Mesendoderm (in vitro differentiated cells): Measurements from ENCODE around the gene PHEX.

Source experiments
- DNase-seq: peaks from one replicate; pipeline ENCODE4 v3.0.0; 2013
- H2AK5ac ChIP-seq: 2 replicates; pipeline ENCODE4 v1.6.1; 2013; ENCODE audit warnings: low read length, inconsistent platforms
- H2BK120ac ChIP-seq: 2 replicates; pipeline ENCODE4 v1.6.1; 2013; ENCODE audit warnings: low read depth, mild to moderate bottlenecking, low read length, moderate library complexity, mixed read lengths
- H2BK15ac ChIP-seq: replicated peaks from 2 replicates; pipeline ENCODE4 v1.6.1; 2013; ENCODE audit warnings: low read depth, mild to moderate bottlenecking, moderate library complexity
- H2BK5ac ChIP-seq: 2 replicates; pipeline ENCODE4 v1.6.1; 2013; ENCODE audit warnings: low read length, inconsistent platforms
- H3K18ac ChIP-seq: 2 replicates; pipeline ENCODE4 v1.6.1; 2013; ENCODE audit warnings: mild to moderate bottlenecking, low read length, mixed read lengths
- H3K23ac ChIP-seq: one replicate; pipeline ENCODE4 v1.6.1; 2013; ENCODE audit warnings: low read length
- H3K27ac ChIP-seq: 2 replicates; pipeline ENCODE4 v1.5.1; 2013; ENCODE audit warnings: low read depth, mild to moderate bottlenecking, inconsistent platforms, low read length, moderate library complexity
- H3K27me3 ChIP-seq: 2 replicates; pipeline ENCODE4 v1.6.1; 2013; ENCODE audit warnings: low read length, control low read depth, mild to moderate bottlenecking, inconsistent platforms; ENCODE audit not compliant: insufficient read depth, poor library complexity
- H3K36me3 ChIP-seq: 2 replicates; pipeline ENCODE4 v1.6.1; 2013; ENCODE audit warnings: low read length, inconsistent platforms; ENCODE audit not compliant: control insufficient read depth, insufficient read depth
- H3K4ac ChIP-seq: one replicate; pipeline ENCODE4 v1.6.1; 2013; ENCODE audit warnings: low read depth, mild to moderate bottlenecking, low read length, moderate library complexity
- H3K4me1 ChIP-seq: 2 replicates; pipeline ENCODE4 v1.6.1; 2013; ENCODE audit warnings: low read depth, low read length, inconsistent platforms; ENCODE audit not compliant: control insufficient read depth
- H3K4me2 ChIP-seq: 2 replicates; pipeline ENCODE4 v1.6.1; 2013; ENCODE audit warnings: low read length
- H3K4me3 ChIP-seq: 2 replicates; pipeline ENCODE4 v1.5.1; 2013; ENCODE audit warnings: mild to moderate bottlenecking, low read length
- H3K56ac ChIP-seq: one replicate; pipeline ENCODE4 v1.6.1; 2013; ENCODE audit warnings: low read length
- H3K79me1 ChIP-seq: 2 replicates; pipeline ENCODE4 v1.6.1; 2013; ENCODE audit warnings: low read length, inconsistent platforms
- H3K79me2 ChIP-seq: 2 replicates; pipeline ENCODE4 v1.6.1; 2013; ENCODE audit warnings: mild to moderate bottlenecking, low read length; ENCODE audit not compliant: control insufficient read depth, insufficient read depth
- H3K9ac ChIP-seq: 2 replicates; pipeline ENCODE4 v1.6.1; 2013; ENCODE audit warnings: low read length, inconsistent platforms
- H4K5ac ChIP-seq: one replicate; pipeline ENCODE4 v1.6.1; 2013; ENCODE audit warnings: low read length
- H4K8ac ChIP-seq: one replicate; pipeline ENCODE4 v1.6.1; 2013; ENCODE audit warnings: low read depth, mild to moderate bottlenecking, control low read depth, low read length, moderate library complexity
- WGBS: extraction: QIAGEN DNeasy Blood & Tissue Kit; methylation state at CpG from one replicate; pipeline ENCODE4 v1.1.7; 2013; ENCODE audit warnings: low lambda C conversion rate, missing lambda C conversion rate; ENCODE audit not compliant: insufficient coverage; ENCODE audit errors: extremely low coverage; 5-methylcytosine and 5-hydroxymethylcytosine counted together

The PHEX gene

GRCh38 chrX:22059775-22060174, 27.6 kb downstream of the PHEX start:
- H3K27ac ChIP-seq: no peak overlapping the region
- H2BK15ac ChIP-seq: no peak overlapping the region
- no peak overlapping the region for H2BK5ac ChIP-seq
- H2BK120ac ChIP-seq: no peak overlapping the region
- H3K4ac ChIP-seq: no peak overlapping the region
- no peak overlapping the region for H3K4me2 ChIP-seq
- no peaks in the 10 kb centered on the region for H3K79me1 ChIP-seq
- no peaks in the 10 kb centered on the region for H3K79me2 ChIP-seq
- no peak overlapping the region for H4K5ac ChIP-seq
- no peak overlapping the region for H3K56ac ChIP-seq
- DNase-seq: no peak
- no peaks in the 10 kb centered on the region for H3K4me1 ChIP-seq
- no peak overlapping the region for H3K23ac ChIP-seq
- H3K27me3 ChIP-seq: no peaks in the 10 kb centered on the region
- H3K36me3 ChIP-seq: no peaks in the 10 kb centered on the region
- H3K18ac ChIP-seq: no peak overlapping the region
- H3K9ac ChIP-seq: no peak overlapping the region
- no CpG with 5 or more reads among the region's 1 CpG for WGBS
- no peak overlapping the region for H2AK5ac ChIP-seq
- no peak overlapping the region for H3K4me3 ChIP-seq
- H4K8ac ChIP-seq: no peak overlapping the region

- Histone ChIP-seq H2BK120ac (no peak overlapping the region), H3K36me3 (no peaks in the 10 kb centered on the region), H3K56ac (no peak overlapping the region), H3K4ac (no peak overlapping the region), H3K4me1 (no peaks in the 10 kb centered on the region), H4K5ac (no peak overlapping the region), H2BK5ac (no peak overlapping the region), H3K27ac (no peak overlapping the region), H3K23ac (no peak overlapping the region), H2BK15ac (no peak overlapping the region), H3K9ac (no peak overlapping the region), H3K4me3 (no peak overlapping the region), H3K79me2 (no peaks in the 10 kb centered on the region), H2AK5ac (no peak overlapping the region), H3K27me3 (no peaks in the 10 kb centered on the region), H4K8ac (no peak overlapping the region), H3K79me1 (no peaks in the 10 kb centered on the region), H3K4me2 (no peak overlapping the region), H3K18ac (no peak overlapping the region)
- WGBS: no CpG with 5 or more reads among the region's 6 CpGs
- no peak for DNase-seq
These were observed 28.5 kb downstream of the PHEX start for GRCh38 chrX:22060415-22061280.

GRCh38 chrX:22063284-22063683, 31.2 kb downstream of the PHEX start:
- Histone ChIP-seq H2BK5ac (no peak overlapping the region), H2AK5ac (no peak overlapping the region), H3K4me1 (no peaks in the 10 kb centered on the region), H3K4me2 (no peak overlapping the region), H2BK120ac (no peak overlapping the region), H3K79me1 (no peaks in the 10 kb centered on the region), H3K27me3 (no peaks in the 10 kb centered on the region), H3K36me3 (no peaks in the 10 kb centered on the region), H3K9ac (no peak overlapping the region), H3K4me3 (no peak overlapping the region), H3K27ac (no peak overlapping the region), H4K8ac (no peak overlapping the region), H4K5ac (no peak overlapping the region), H3K18ac (no peak overlapping the region), H3K79me2 (no peaks in the 10 kb centered on the region), H3K23ac (no peak overlapping the region), H2BK15ac (no peak overlapping the region), H3K56ac (no peak overlapping the region), H3K4ac (no peak overlapping the region)
- no peak for DNase-seq
- no CpG with 5 or more reads among the region's 7 CpGs for WGBS

- Histone ChIP-seq H2BK5ac (no peak overlapping the region), H3K27ac (no peak overlapping the region), H2BK15ac (no peak overlapping the region), H3K18ac (no peak overlapping the region), H3K36me3 (no peaks in the 10 kb centered on the region), H3K4ac (no peak overlapping the region), H3K9ac (no peak overlapping the region), H3K79me2 (no peaks in the 10 kb centered on the region), H3K4me3 (no peak overlapping the region), H3K27me3 (no peaks in the 10 kb centered on the region), H3K4me2 (no peak overlapping the region), H3K23ac (no peak overlapping the region), H3K4me1 (no peaks in the 10 kb centered on the region), H4K5ac (no peak overlapping the region), H2BK120ac (no peak overlapping the region), H2AK5ac (no peak overlapping the region), H3K56ac (no peak overlapping the region), H4K8ac (no peak overlapping the region), H3K79me1 (no peaks in the 10 kb centered on the region)
- no CpG with 5 or more reads among the region's 4 CpGs for WGBS
- DNase-seq: no peak
These were observed 37.5 kb downstream of the PHEX start for GRCh38 chrX:22069586-22069985.

- H2BK5ac ChIP-seq: no peak overlapping the region
- no peak overlapping the region for H2BK15ac ChIP-seq
- no peaks in the 10 kb centered on the region for H3K79me1 ChIP-seq
- H3K56ac ChIP-seq: no peak overlapping the region
- no peak overlapping the region for H3K18ac ChIP-seq
- H2BK120ac ChIP-seq: no peak overlapping the region
- H3K4me2 ChIP-seq: no peak overlapping the region
- no peak overlapping the region for H3K23ac ChIP-seq
- no peak overlapping the region for H4K8ac ChIP-seq
- H2AK5ac ChIP-seq: no peak overlapping the region
- no peak overlapping the region for H3K27ac ChIP-seq
- H3K4me1 ChIP-seq: no peaks in the 10 kb centered on the region
- H4K5ac ChIP-seq: no peak overlapping the region
- no peaks in the 10 kb centered on the region for H3K27me3 ChIP-seq
- DNase-seq: peak; percentile 28
- H3K9ac ChIP-seq: no peak overlapping the region
- H3K36me3 ChIP-seq: no peaks in the 10 kb centered on the region
- no peak overlapping the region for H3K4ac ChIP-seq
- H3K79me2 ChIP-seq: no peaks in the 10 kb centered on the region
- no CpG with 5 or more reads among the region's 2 CpGs for WGBS
- no peak overlapping the region for H3K4me3 ChIP-seq
These were observed 41.8 kb downstream of the PHEX start for GRCh38 chrX:22073928-22074327.

- Histone ChIP-seq H3K79me2 (no peaks in the 10 kb centered on the region), H3K27me3 (no peaks in the 10 kb centered on the region), H2BK5ac (no peak overlapping the region)
These were observed 46.0 kb downstream of the PHEX start for GRCh38 chrX:22078117-22078516.

More at GRCh38 chrX:22078117-22078516, 46.0 kb downstream of the PHEX start:
- no peak overlapping the region for H3K4me3 ChIP-seq
- H3K27ac ChIP-seq: no peak overlapping the region
- H4K8ac ChIP-seq: no peak overlapping the region
- no peak overlapping the region for H3K23ac ChIP-seq
- no peaks in the 10 kb centered on the region for H3K79me1 ChIP-seq
- H3K36me3 ChIP-seq: no peaks in the 10 kb centered on the region
- no peak overlapping the region for H2AK5ac ChIP-seq
- no peak overlapping the region for H3K56ac ChIP-seq
- H4K5ac ChIP-seq: no peak overlapping the region
- H3K9ac ChIP-seq: no peak overlapping the region
- H3K18ac ChIP-seq: no peak overlapping the region
- DNase-seq: peak; percentile 33
- no CpG with 5 or more reads among the region's 2 CpGs for whole genome bisulfite sequencing
- H3K4me2 ChIP-seq: no peak overlapping the region
- H3K4ac ChIP-seq: no peak overlapping the region
- no peak overlapping the region for H2BK15ac ChIP-seq
- no peak overlapping the region for H2BK120ac ChIP-seq
- no peaks in the 10 kb centered on the region for H3K4me1 ChIP-seq
